ENCODE data around the gene AGR3. TPM values are rescaled to one million over a fixed set of nuclear protein-coding genes. Genes with fewer than 3 reads are reported as not detected.

Gene AGR3
- polyA plus RNA-seq, 1 donor from 2014 or later: not detected

DNA sequence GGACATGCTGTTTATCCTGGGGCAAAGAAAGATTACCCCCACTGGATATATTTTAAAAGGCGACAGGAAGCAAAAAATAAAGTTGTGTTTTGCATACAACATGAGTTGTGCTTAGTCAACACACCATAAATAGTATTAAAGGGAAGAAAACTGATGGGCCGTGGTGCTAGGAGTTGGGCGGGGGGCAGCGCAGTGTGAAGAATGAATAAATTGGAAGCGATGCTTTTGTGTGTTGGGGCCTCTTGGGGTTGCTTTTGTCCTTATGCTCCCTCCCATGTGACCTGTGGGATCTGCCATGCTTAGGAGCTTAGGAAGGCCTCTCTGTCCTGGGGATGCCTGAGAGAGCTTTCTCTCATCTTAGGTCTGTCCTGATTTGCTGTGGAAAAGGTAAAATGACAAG lies 35.0 kb upstream of the AGR3 start:
- no peak overlapping the region for H3K4me2 ChIP-seq (ENCODE audit: low read length)

DNA sequence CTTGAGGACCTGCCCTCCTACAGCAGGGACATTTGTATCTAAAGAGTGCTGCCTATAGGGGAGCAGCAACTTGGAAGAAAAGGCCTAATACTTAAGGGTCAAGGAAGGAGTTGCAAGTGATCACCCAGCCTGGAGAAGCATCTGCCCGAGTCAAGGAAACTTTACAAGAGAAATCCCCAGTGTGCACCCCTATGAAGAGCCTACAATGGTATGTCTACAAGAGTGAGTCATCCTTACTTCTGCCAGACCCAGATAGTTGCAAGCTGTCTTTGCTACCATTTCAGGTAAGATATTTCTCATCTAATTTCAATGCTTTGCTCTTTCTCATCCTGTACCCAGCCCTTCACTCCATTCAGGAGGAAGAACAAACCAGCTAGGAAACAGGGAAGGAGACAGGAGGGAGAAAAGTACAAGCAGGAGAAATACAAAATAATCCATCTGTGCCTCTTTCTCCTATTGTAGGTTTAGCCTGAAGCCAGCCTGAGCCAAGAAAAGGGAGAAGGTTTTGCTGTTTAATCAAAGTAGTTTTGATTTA lies 34.4 kb upstream of the AGR3 start:
- Histone ChIP-seq H3K9me3 (ENCODE audit: low read length) (no peaks in the 10 kb centered on the region), H3K27me3 (ENCODE audit: insufficient read depth, low read depth, low read length) (no peaks in the 10 kb centered on the region), H3K36me3 (ENCODE audit: insufficient read depth, low read length) (no peaks in the 10 kb centered on the region), H3K27ac (ENCODE audit: low read length) (no peak overlapping the region), H3K4me2 (ENCODE audit: low read length) (no peak overlapping the region), H3K4me3 (ENCODE audit: low read length) (no peak overlapping the region), H3K79me2 (replicated peaks; ENCODE audit: insufficient read depth, low read length) (no peaks in the 10 kb centered on the region), H3K9me2 (ENCODE audit: insufficient read depth, low read length) (no peaks in the 10 kb centered on the region), H3K9ac (ENCODE audit: low read length) (no peak overlapping the region), H4K20me1 (ENCODE audit: insufficient read depth) (no peaks in the 10 kb centered on the region), H2AFZ (ENCODE audit: low read depth, low read length) (no peak overlapping the region), H3F3A (ENCODE audit: insufficient read depth, low read length, poor library complexity, severe bottlenecking) (no peaks in the 10 kb centered on the region)
- TF ChIP-seq EP300 (conservative IDR thresholded peaks at IDR 0.05; ENCODE audit: poor library complexity, severe bottlenecking) (no peak), REST (IDR thresholded peaks at IDR 0.05; ENCODE audit: borderline replicate concordance) (no peak), CTCF (IDR thresholded peaks at IDR 0.05; ENCODE audit: poor library complexity, severe bottlenecking) (no peak), POLR2AphosphoS5 (IDR thresholded peaks at IDR 0.05) (no peak), TAF1 (IDR thresholded peaks at IDR 0.05; ENCODE audit: low read depth) (no peak), SMC3 (conservative IDR thresholded peaks at IDR 0.05; ENCODE audit: poor library complexity) (no peak), EZH2 (IDR thresholded peaks at IDR 0.05; ENCODE audit: borderline replicate concordance, insufficient read depth, low read length, poor library complexity, severe bottlenecking) (no peak), MXI1 (conservative IDR thresholded peaks at IDR 0.05; ENCODE audit: poor library complexity, severe bottlenecking) (no peak), RAD21 (conservative IDR thresholded peaks at IDR 0.05) (no peak)

More for the DNA sequence above, 35.0 kb upstream of the AGR3 start:
- no peak overlapping the region for H3K27ac ChIP-seq (ENCODE audit: low read length)
- no peak for TF ChIP-seq EZH2 (IDR thresholded peaks at IDR 0.05; ENCODE audit: borderline replicate concordance, insufficient read depth, low read length, poor library complexity, severe bottlenecking)
- no peak for TF ChIP-seq EP300 (conservative IDR thresholded peaks at IDR 0.05; ENCODE audit: poor library complexity, severe bottlenecking)
- no peak for TF ChIP-seq TAF1 (IDR thresholded peaks at IDR 0.05; ENCODE audit: low read depth)
- H3K79me2 ChIP-seq (replicated peaks; ENCODE audit: insufficient read depth, low read length): no peaks in the 10 kb centered on the region
- no peaks in the 10 kb centered on the region for H4K20me1 ChIP-seq (ENCODE audit: insufficient read depth)
- no peak overlapping the region for H3K4me3 ChIP-seq (ENCODE audit: low read length)
- H3K9ac ChIP-seq (ENCODE audit: low read length): no peak overlapping the region
- no peaks in the 10 kb centered on the region for H3K9me3 ChIP-seq (ENCODE audit: low read length)
- no peak overlapping the region for H2AFZ ChIP-seq (ENCODE audit: low read depth, low read length)
- H3K9me2 ChIP-seq (ENCODE audit: insufficient read depth, low read length): no peaks in the 10 kb centered on the region
- no peaks in the 10 kb centered on the region for H3K36me3 ChIP-seq (ENCODE audit: insufficient read depth, low read length)
- no peaks in the 10 kb centered on the region for H3K27me3 ChIP-seq (ENCODE audit: insufficient read depth, low read depth, low read length)
- H3F3A ChIP-seq (ENCODE audit: insufficient read depth, low read length, poor library complexity, severe bottlenecking): no peaks in the 10 kb centered on the region

All from neural cell (in vitro differentiated cells).